Measurements from ENCODE around the gene PACSIN1.

PACSIN1 gene

GRCh38 chr6:34558172-34558714 is 92.4 kb downstream of the PACSIN1 start:
- ATAC-seq (ENCODE audit: low read depth): no peak
- H3K4me3 ChIP-seq (ENCODE audit: severe bottlenecking): no peak overlapping the region
- no peak for TF ChIP-seq CTCF (IDR thresholded peaks at IDR 0.05; ENCODE audit: poor library complexity, severe bottlenecking)
- H3K9me3 ChIP-seq (ENCODE audit: severe bottlenecking): peaks cover 5% of the 10 kb centered on the region
- no peak for DNase-seq (ENCODE audit: low spot score)
- no peak overlapping the region for H3K27ac ChIP-seq (ENCODE audit: poor library complexity, severe bottlenecking)
- peaks cover 14% of the 10 kb centered on the region for H3K4me1 ChIP-seq (ENCODE audit: insufficient read depth, poor library complexity, severe bottlenecking)
- no peaks in the 10 kb centered on the region for H3K36me3 ChIP-seq (ENCODE audit: low read depth)
- no peaks in the 10 kb centered on the region for H3K27me3 ChIP-seq (ENCODE audit: insufficient read depth, poor library complexity, severe bottlenecking)

- no peak for ATAC-seq (ENCODE audit: low read depth)
- H3K4me1 ChIP-seq (ENCODE audit: insufficient read depth, poor library complexity, severe bottlenecking): peaks cover 8% of the 10 kb centered on the region
- peaks cover 5% of the 10 kb centered on the region for H3K9me3 ChIP-seq (ENCODE audit: severe bottlenecking)
- H3K36me3 ChIP-seq (ENCODE audit: low read depth): no peaks in the 10 kb centered on the region
- no peak overlapping the region for H3K4me3 ChIP-seq (ENCODE audit: severe bottlenecking)
- no peak overlapping the region for H3K27ac ChIP-seq (ENCODE audit: poor library complexity, severe bottlenecking)
- TF ChIP-seq CTCF (IDR thresholded peaks at IDR 0.05; ENCODE audit: poor library complexity, severe bottlenecking): no peak
- DNase-seq (ENCODE audit: low spot score): no peak
- H3K27me3 ChIP-seq (ENCODE audit: insufficient read depth, poor library complexity, severe bottlenecking): no peaks in the 10 kb centered on the region
Measured at GRCh38 chr6:34559651-34560365, 93.9 kb downstream of the PACSIN1 start.

- ATAC-seq (ENCODE audit: low read depth): no peak
Measured at GRCh38 chr6:34560366-34561226, 94.7 kb downstream of the PACSIN1 start.

GRCh38 chr6:34561227-34561530 is 95.3 kb downstream of the PACSIN1 start:
- DNase-seq (ENCODE audit: low spot score) (no peak), ATAC-seq (ENCODE audit: low read depth) (no peak)
- Histone ChIP-seq H3K36me3 (ENCODE audit: low read depth) (no peaks in the 10 kb centered on the region), H3K4me1 (ENCODE audit: insufficient read depth, poor library complexity, severe bottlenecking) (peaks cover 2% of the 10 kb centered on the region), H3K27ac (ENCODE audit: poor library complexity, severe bottlenecking) (no peak overlapping the region), H3K4me3 (ENCODE audit: severe bottlenecking) (no peak overlapping the region), H3K27me3 (ENCODE audit: insufficient read depth, poor library complexity, severe bottlenecking) (no peaks in the 10 kb centered on the region), H3K9me3 (ENCODE audit: severe bottlenecking) (peaks cover 5% of the 10 kb centered on the region)
- TF ChIP-seq CTCF (IDR thresholded peaks at IDR 0.05; ENCODE audit: poor library complexity, severe bottlenecking): no peak

More at GRCh38 chr6:34560366-34561226, 94.7 kb downstream of the PACSIN1 start:
- no peak overlapping the region for H3K4me3 ChIP-seq (ENCODE audit: severe bottlenecking)
- H3K27me3 ChIP-seq (ENCODE audit: insufficient read depth, poor library complexity, severe bottlenecking): no peaks in the 10 kb centered on the region
- DNase-seq (ENCODE audit: low spot score): no peak
- peaks cover 5% of the 10 kb centered on the region for H3K9me3 ChIP-seq (ENCODE audit: severe bottlenecking)
- no peaks in the 10 kb centered on the region for H3K36me3 ChIP-seq (ENCODE audit: low read depth)
- TF ChIP-seq CTCF (IDR thresholded peaks at IDR 0.05; ENCODE audit: poor library complexity, severe bottlenecking): no peak
- no peak overlapping the region for H3K27ac ChIP-seq (ENCODE audit: poor library complexity, severe bottlenecking)
- peaks cover 7% of the 10 kb centered on the region for H3K4me1 ChIP-seq (ENCODE audit: insufficient read depth, poor library complexity, severe bottlenecking)

All from RWPE2 (cell line).